Epithelial cell of prostate (primary cell): ENCODE measurements around the gene COQ7.

Experiments
- DNase-seq: peaks from one replicate; pipeline ENCODE4 v3.0.0-alpha.2; 2011; ENCODE audit warnings: low read depth, low spot score
- H3K27ac ChIP-seq: fragments of 450-650 bp; 2 replicates; pipeline ENCODE4 v1.5.1; 2017; ENCODE audit warnings: mild to moderate bottlenecking

The COQ7 gene

GRCh38 chr16:19110537-19111360 lies 43.3 kb downstream of the COQ7 start:
- no peak for DNase-seq
- H3K27ac ChIP-seq, result no peak overlapping the region

- H3K27ac ChIP-seq, result no peak overlapping the region
- DNase-seq, result no peak
These were observed 44.6 kb downstream of the COQ7 start for GRCh38 chr16:19112099-19112407.

GRCh38 chr16:19113577-19114358 lies 46.4 kb downstream of the COQ7 start, which contains the start of gene ITPRIPL2:
TSS of gene ITPRIPL2 (plus strand) at chr16:19113964. CDS start at chr16:19114462, 498 bp downstream.
- H3K27ac ChIP-seq, result peak within 1 kb of the TSS; percentile 84
- DNase-seq, result no peak

- H3K27ac ChIP-seq, result peak overlapping the region; percentile 84
- no peak for DNase-seq
These were observed 47.1 kb downstream of the COQ7 start for GRCh38 chr16:19114359-19115147.

GRCh38 chr16:19115148-19116021 lies 48.0 kb downstream of the COQ7 start:
- DNase-seq, result no peak
- peak overlapping the region; percentile 84 for H3K27ac ChIP-seq

- DNase-seq, result no peak
These were observed 49.5 kb downstream of the COQ7 start for GRCh38 chr16:19116711-19117449.

GRCh38 chr16:19118938-19119431 lies 51.6 kb downstream of the COQ7 start:
- no peak for DNase-seq
- peak overlapping the region; percentile 87 for H3K27ac ChIP-seq

More at GRCh38 chr16:19116711-19117449, 49.5 kb downstream of the COQ7 start:
- peak overlapping the region; percentile 87 for H3K27ac ChIP-seq

- no peak for DNase-seq
- H3K27ac ChIP-seq, result peak overlapping the region; percentile 87
These were observed 52.1 kb downstream of the COQ7 start for GRCh38 chr16:19119564-19119963.

- no peak for DNase-seq
- no peak overlapping the region for H3K27ac ChIP-seq
These were observed 56.2 kb downstream of the COQ7 start for GRCh38 chr16:19123535-19124178.

GRCh38 chr16:19126300-19126699 lies 58.9 kb downstream of the COQ7 start:
- DNase-seq, result no peak
- no peak overlapping the region for H3K27ac ChIP-seq

- no peak for DNase-seq
- no peak overlapping the region for H3K27ac ChIP-seq
These were observed 59.8 kb downstream of the COQ7 start for GRCh38 chr16:19127205-19127604.

GRCh38 chr16:19127674-19128131 lies 60.3 kb downstream of the COQ7 start:
- no peak overlapping the region for H3K27ac ChIP-seq
- DNase-seq, result no peak

- no peak overlapping the region for H3K27ac ChIP-seq
- DNase-seq, result no peak
These were observed 61.2 kb downstream of the COQ7 start for GRCh38 chr16:19128454-19129200.
